H9 (cell line): ENCODE data around the gene NCDN. TPM values are rescaled to one million over a fixed set of nuclear protein-coding genes. Genes with fewer than 3 reads are reported as not detected.

Source experiments
- DNase-seq: peaks from one replicate; pipeline ENCODE4 v3.0.0-alpha.2; 2017
- H2AFZ ChIP-seq: one replicate; pipeline ENCODE4 v1.6.1; 2013; ENCODE audit warnings: mild to moderate bottlenecking, low read length, control low read depth, moderate library complexity
- H2AK5ac ChIP-seq: 2 replicates; pipeline ENCODE4 v1.6.1; 2013; ENCODE audit warnings: low read length, control low read depth, mixed read lengths; ENCODE audit not compliant: insufficient read length
- H2BK120ac ChIP-seq: one replicate; pipeline ENCODE4 v1.6.1; 2013; ENCODE audit warnings: low read depth, mild to moderate bottlenecking, low read length, control low read depth, inconsistent platforms; ENCODE audit not compliant: poor library complexity, severe bottlenecking
- H2BK12ac ChIP-seq: 2 replicates; pipeline ENCODE4 v1.6.1; 2013; ENCODE audit warnings: low read length, control low read depth, mixed read lengths, low read depth; ENCODE audit not compliant: insufficient read length
- H2BK15ac ChIP-seq: 2 replicates; pipeline ENCODE4 v1.6.1; 2013; ENCODE audit warnings: low read depth, low read length, control low read depth
- H2BK20ac ChIP-seq: one replicate; pipeline ENCODE4 v1.6.1; 2013; ENCODE audit warnings: low read depth, mild to moderate bottlenecking, low read length, control low read depth, inconsistent platforms; ENCODE audit not compliant: poor library complexity, severe bottlenecking
- H2BK5ac ChIP-seq: 2 replicates; pipeline ENCODE4 v1.6.1; 2013; ENCODE audit warnings: low read length, control low read depth, mixed read lengths; ENCODE audit not compliant: insufficient read length
- H3K14ac ChIP-seq: 2 replicates; pipeline ENCODE4 v1.6.1; 2013; ENCODE audit warnings: low read length, control low read depth; ENCODE audit not compliant: insufficient read depth
- H3K18ac ChIP-seq: 2 replicates; pipeline ENCODE4 v1.6.1; 2013; ENCODE audit warnings: low read depth, mild to moderate bottlenecking, mixed read lengths, low read length, control low read depth; ENCODE audit not compliant: insufficient read length
- H3K23ac ChIP-seq: 2 replicates; pipeline ENCODE4 v1.6.1; 2013; ENCODE audit warnings: low read length, control low read depth, mixed read lengths, low read depth; ENCODE audit not compliant: insufficient read length
- H3K23me2 ChIP-seq: 2 replicates; pipeline ENCODE4 v1.6.1; 2013; ENCODE audit warnings: low read depth, mild to moderate bottlenecking, mixed read lengths, low read length, control low read depth; ENCODE audit not compliant: insufficient read length, poor library complexity, severe bottlenecking
- H3K27ac ChIP-seq: 2 replicates; pipeline ENCODE4 v1.5.1; 2013; ENCODE audit warnings: low read length, control low read depth, mixed read lengths, low read depth; ENCODE audit not compliant: insufficient read length
- H3K27me3 ChIP-seq: 2 replicates; pipeline ENCODE4 v1.6.1; 2013; ENCODE audit warnings: low read length, control low read depth, inconsistent platforms; ENCODE audit not compliant: insufficient read depth
- H3K4ac ChIP-seq: 2 replicates; pipeline ENCODE4 v1.6.1; 2013; ENCODE audit warnings: low read depth, mild to moderate bottlenecking, control low read depth, inconsistent platforms, low read length, moderate library complexity
- H3K4me1 ChIP-seq: 2 replicates; pipeline ENCODE4 v1.6.1; 2013; ENCODE audit warnings: low read length, control low read depth, inconsistent platforms; ENCODE audit not compliant: insufficient read depth
- H3K4me2 ChIP-seq: 2 replicates; pipeline ENCODE4 v1.6.1; 2013; ENCODE audit warnings: low read length, control low read depth, mixed read lengths; ENCODE audit not compliant: insufficient read length, insufficient read depth
- H3K56ac ChIP-seq: 2 replicates; pipeline ENCODE4 v1.6.1; 2013; ENCODE audit warnings: low read depth, mild to moderate bottlenecking, mixed read lengths, low read length, control low read depth; ENCODE audit not compliant: insufficient read length
- H3K79me1 ChIP-seq: 2 replicates; pipeline ENCODE4 v1.6.1; 2013; ENCODE audit warnings: low read depth, mild to moderate bottlenecking, moderate library complexity, low read length, control low read depth, inconsistent platforms; ENCODE audit not compliant: insufficient read depth, poor library complexity, severe bottlenecking
- H3K79me2 ChIP-seq: 2 replicates; pipeline ENCODE4 v1.6.1; 2013; ENCODE audit warnings: low read length, control low read depth, inconsistent platforms; ENCODE audit not compliant: insufficient read depth
- H3K9ac ChIP-seq: 2 replicates; pipeline ENCODE4 v1.6.1; 2013; ENCODE audit warnings: low read length, control low read depth, mixed read lengths; ENCODE audit not compliant: insufficient read length; ENCODE audit errors: extremely low read depth
- H3K9me3 ChIP-seq: one replicate; pipeline ENCODE4 v1.6.1; 2013; ENCODE audit warnings: low read depth, low read length, inconsistent platforms; ENCODE audit not compliant: control insufficient read depth
- H3T11ph ChIP-seq: one replicate; pipeline ENCODE4 v1.6.1; 2013; ENCODE audit warnings: mild to moderate bottlenecking, low read length, control low read depth, inconsistent platforms
- H4K20me1 ChIP-seq: one replicate; pipeline ENCODE4 v1.6.1; 2013; ENCODE audit not compliant: control insufficient read depth, insufficient read length, insufficient read depth
- H4K5ac ChIP-seq: 2 replicates; pipeline ENCODE4 v1.6.1; 2013; ENCODE audit warnings: low read depth, mild to moderate bottlenecking, mixed read lengths, low read length, control low read depth; ENCODE audit not compliant: insufficient read length
- H4K8ac ChIP-seq: replicated peaks from 2 replicates; pipeline ENCODE4 v1.6.1; 2013; ENCODE audit warnings: low read length, control low read depth, mixed read lengths, low read depth; ENCODE audit not compliant: insufficient read length
- H4K91ac ChIP-seq: 2 replicates; pipeline ENCODE4 v1.6.1; 2013; ENCODE audit warnings: low read depth, mild to moderate bottlenecking, moderate library complexity, mixed read lengths, low read length, control low read depth; ENCODE audit not compliant: insufficient read length
- H3K27ac Mint-ChIP-seq, 3 experiments: 2 replicates in 2 of 3; 3 replicates in 1 of 3; pipeline ENCODE4 v1.8.0; 2020 to 2021; ENCODE audit warnings: mixed read lengths in 3 of 3, mild to moderate bottlenecking in 1 of 3, moderate library complexity in 1 of 3
- H3K27me3 Mint-ChIP-seq: 2 replicates; pipeline ENCODE4 v1.8.0; 2021; ENCODE audit warnings: low read depth, mild to moderate bottlenecking, moderate library complexity, mixed read lengths
- H3K36me3 Mint-ChIP-seq, 3 experiments: 2 replicates in 2 of 3; 3 replicates in 1 of 3; pipeline ENCODE4 v1.8.0; 2020 to 2021; ENCODE audit warnings: low read depth in 3 of 3, mixed read lengths in 3 of 3; ENCODE audit not compliant: insufficient read depth in 1 of 3
- H3K4me1 Mint-ChIP-seq, 2 experiments: 2 replicates each; pipeline ENCODE4 v1.8.0; 2020; ENCODE audit warnings: mixed read lengths in 2 of 2
- H3K4me3 Mint-ChIP-seq, 2 experiments: 2 replicates in 1 of 2; 3 replicates in 1 of 2; pipeline ENCODE4 v1.8.0; 2020 to 2021; ENCODE audit warnings: mild to moderate bottlenecking in 2 of 2, mixed read lengths in 2 of 2, moderate library complexity in 1 of 2
- H3K9me3 Mint-ChIP-seq, 2 experiments: 2 replicates in 1 of 2; 3 replicates in 1 of 2; pipeline ENCODE4 v1.8.0; 2020; ENCODE audit warnings: mild to moderate bottlenecking in 2 of 2, mixed read lengths in 2 of 2, moderate library complexity in 1 of 2
- CTCF ChIP-seq: fragments of 200-600 bp; sonication (generic); conservative IDR thresholded peaks from 3 replicates; pipeline ENCODE4 v1.8.0; 2021; ENCODE audit warnings: antibody characterized with exemption, mild to moderate bottlenecking
- WGBS: extraction: QIAGEN DNeasy Blood & Tissue Kit; methylation state at CpG from one replicate; pipeline ENCODE4 v1.1.7; 2013; ENCODE audit warnings: missing lambda C conversion rate, low lambda C conversion rate, mixed read lengths; ENCODE audit not compliant: insufficient read length; ENCODE audit errors: extremely low coverage; 5-methylcytosine and 5-hydroxymethylcytosine counted together
- total RNA-seq: library from RNA; stranded (reverse); gene quantifications from 2 replicates; pipeline ENCODE4 v1.2.1, GENCODE V29; 2021

The NCDN gene
- total RNA-seq, 1 experiment from 2014 or later: 44.2 TPM

DNA sequence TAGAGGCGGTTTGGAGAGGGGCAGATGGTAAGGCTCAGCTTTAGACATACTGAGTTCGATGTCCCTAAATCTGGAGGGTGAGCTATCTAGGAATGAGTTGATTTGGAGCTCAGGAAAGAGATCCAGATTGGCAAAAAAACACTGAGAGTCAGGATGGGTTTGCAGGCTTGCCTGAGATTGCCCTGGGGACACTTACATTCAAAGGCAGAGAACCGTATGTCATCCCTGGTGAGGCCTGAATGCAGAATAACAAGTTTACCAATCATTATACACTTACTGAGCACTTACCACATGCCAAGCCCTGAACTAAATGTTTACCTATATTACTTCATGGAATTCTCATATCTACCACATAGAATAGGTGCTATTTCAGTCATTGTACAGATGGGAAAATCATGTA lies 43.0 kb downstream of the NCDN start:
- H3K36me3 Mint-ChIP-seq: peaks cover 18 to 46% (median 33%) of the 10 kb centered on the region in 3 experiments
- Histone ChIP-seq H3K23me2 (no peaks in the 10 kb centered on the region), H2AK5ac (no peak overlapping the region), H3K4me1 (no peaks in the 10 kb centered on the region), H3K4me2 (no peak overlapping the region), H3K27me3 (no peaks in the 10 kb centered on the region), H4K8ac (no peak overlapping the region), H3K14ac (no peak overlapping the region), H3K9me3 (no peaks in the 10 kb centered on the region), H3T11ph (no peak overlapping the region), H2BK20ac (no peak overlapping the region), H2BK12ac (no peak overlapping the region), H3K9ac (no peak overlapping the region), H2BK5ac (no peak overlapping the region), H2BK15ac (no peak overlapping the region), H3K27ac (no peak overlapping the region), H4K91ac (no peak overlapping the region), H3K23ac (no peak overlapping the region), H3K56ac (no peak overlapping the region), H3K79me1 (no peaks in the 10 kb centered on the region), H2AFZ (no peak overlapping the region), H4K20me1 (no peaks in the 10 kb centered on the region), H3K79me2 (no peaks in the 10 kb centered on the region), H3K4ac (no peak overlapping the region), H4K5ac (no peak overlapping the region), H3K18ac (no peak overlapping the region), H2BK120ac (no peak overlapping the region)
- H3K4me1 Mint-ChIP-seq: peaks cover 0 to 2% of the 10 kb centered on the region in 2 experiments; a peak in 1 of 4 replicates
- no peak for DNase-seq
- H3K27me3 Mint-ChIP-seq: no peaks in the 10 kb centered on the region
- no peak for TF ChIP-seq CTCF
- H3K4me3 Mint-ChIP-seq: no peak overlapping the region
- H3K9me3 Mint-ChIP-seq: no peaks in the 10 kb centered on the region
- H3K27ac Mint-ChIP-seq: no peak overlapping the region
- WGBS: no CpG with 5 or more reads among the region's 3 CpGs
